ENCODE results near the gene SCAP. TPM values are rescaled to one million over a fixed set of nuclear protein-coding genes. Genes with fewer than 3 reads are reported as not detected.

SCAP gene
- polyA plus RNA-seq, 1 of the 3 experiments (the other 2 are of a cell fraction): 28.0 TPM

DNA sequence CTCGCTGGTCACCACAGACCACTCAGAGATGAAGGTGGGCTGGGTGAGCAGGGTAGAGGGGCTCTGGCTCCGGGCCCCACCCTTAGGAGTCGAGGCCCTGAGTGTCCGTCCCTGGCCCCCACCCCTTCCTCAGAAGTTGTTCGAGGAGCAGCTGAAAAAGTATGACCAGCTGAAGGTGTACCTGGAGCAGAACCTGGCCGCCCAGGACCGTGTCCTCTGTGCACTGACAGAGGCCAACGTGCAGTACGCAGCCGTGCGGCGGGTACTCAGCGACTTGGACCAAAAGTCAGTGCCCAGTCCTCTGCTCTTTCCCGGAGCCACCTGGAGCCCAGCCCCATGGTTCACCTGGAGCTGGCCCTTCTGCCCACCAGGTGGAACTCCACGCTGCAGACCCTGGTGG is 66.5 kb downstream of the SCAP start:
- Histone ChIP-seq H3K36me3 (replicated peaks in 1 of 2; ENCODE audit: control insufficient read depth in 1 of 2, insufficient read depth in 2 of 2, low read length in 1 of 2) (peaks cover 0 to 68% of the 10 kb centered on the region in 2 experiments), H3K4me1 (ENCODE audit: control insufficient read depth in 1 of 2, insufficient read depth in 2 of 2, low read depth in 1 of 2, low read length in 1 of 2) (peaks cover 0 to 16% of the 10 kb centered on the region in 2 experiments; a peak in 1 of 4 replicates), H3K4me3 (ENCODE audit: low read depth in 2 of 2, low read length in 1 of 2) (no peak overlapping the region), H3K4me2 (no peak overlapping the region), H4K20me1 (ENCODE audit: insufficient read depth) (peaks cover 11% of the 10 kb centered on the region; the same call in 1 of the 2 replicates), H3K9me3 (no peaks in the 10 kb centered on the region), H2AFZ (ENCODE audit: low read depth) (no peak overlapping the region), H3K27ac (ENCODE audit: low read depth in 2 of 2, low read length in 1 of 2) (no peak overlapping the region), H3K27me3 (ENCODE audit: insufficient read depth) (no peaks in the 10 kb centered on the region), H3K9ac (no peak overlapping the region), H3K9me2 (no peaks in the 10 kb centered on the region), H3K79me2 (ENCODE audit: insufficient read depth) (peaks cover 13% of the 10 kb centered on the region; the same call in 1 of the 2 replicates), H3F3A (replicated peaks; ENCODE audit: insufficient read depth) (no peaks in the 10 kb centered on the region)
- WGBS (ENCODE audit: low lambda C conversion rate): 96% methylated on average over 12 of the region's 15 CpGs
- CTCF ChIA-PET: interaction anchor here (7.1 kb wide), 1 partner anchor 11 kb away, joined by 48 read pairs; no protein-coding TSS in a partner anchor
- POLR2A ChIA-PET: interaction anchor here (1.2 kb wide), 1 partner anchor 29 kb away, joined by 3 read pairs; the partner anchor contains the start of gene PTPN23
- DNase-seq: no peak
- TF ChIP-seq FOSL2 (IDR thresholded peaks at IDR 0.05; ENCODE audit: borderline replicate concordance, low read depth): no peak
- no peak for TF ChIP-seq RAD21 (IDR thresholded peaks at IDR 0.05; ENCODE audit: low read length)
- TF ChIP-seq TCF12 (IDR thresholded peaks at IDR 0.05): no peak
- no peak for TF ChIP-seq EP300 (IDR thresholded peaks at IDR 0.05; ENCODE audit: borderline replicate concordance in 1 of 2, low read depth in 1 of 2, low read length in 1 of 2)
- TF ChIP-seq, protein P1, sequence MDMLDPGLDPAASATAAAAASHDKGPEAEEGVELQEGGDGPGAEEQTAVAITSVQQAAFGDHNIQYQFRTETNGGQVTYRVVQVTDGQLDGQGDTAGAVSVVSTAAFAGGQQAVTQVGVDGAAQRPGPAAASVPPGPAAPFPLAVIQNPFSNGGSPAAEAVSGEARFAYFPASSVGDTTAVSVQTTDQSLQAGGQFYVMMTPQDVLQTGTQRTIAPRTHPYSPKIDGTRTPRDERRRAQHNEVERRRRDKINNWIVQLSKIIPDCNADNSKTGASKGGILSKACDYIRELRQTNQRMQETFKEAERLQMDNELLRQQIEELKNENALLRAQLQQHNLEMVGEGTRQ (IDR thresholded peaks at IDR 0.05; ENCODE audit: borderline replicate concordance, low read depth, low read length): no peak
- no peak for TF ChIP-seq TAF1 (IDR thresholded peaks at IDR 0.05; ENCODE audit: borderline replicate concordance, low read depth, low read length)
- TF ChIP-seq FOXM1 (IDR thresholded peaks at IDR 0.05; ENCODE audit: low read depth): no peak
- TF ChIP-seq, protein P2, sequence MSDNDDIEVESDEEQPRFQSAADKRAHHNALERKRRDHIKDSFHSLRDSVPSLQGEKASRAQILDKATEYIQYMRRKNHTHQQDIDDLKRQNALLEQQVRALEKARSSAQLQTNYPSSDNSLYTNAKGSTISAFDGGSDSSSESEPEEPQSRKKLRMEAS (IDR thresholded peaks at IDR 0.05; ENCODE audit: low read depth): no peak
- TF ChIP-seq, protein P3, sequence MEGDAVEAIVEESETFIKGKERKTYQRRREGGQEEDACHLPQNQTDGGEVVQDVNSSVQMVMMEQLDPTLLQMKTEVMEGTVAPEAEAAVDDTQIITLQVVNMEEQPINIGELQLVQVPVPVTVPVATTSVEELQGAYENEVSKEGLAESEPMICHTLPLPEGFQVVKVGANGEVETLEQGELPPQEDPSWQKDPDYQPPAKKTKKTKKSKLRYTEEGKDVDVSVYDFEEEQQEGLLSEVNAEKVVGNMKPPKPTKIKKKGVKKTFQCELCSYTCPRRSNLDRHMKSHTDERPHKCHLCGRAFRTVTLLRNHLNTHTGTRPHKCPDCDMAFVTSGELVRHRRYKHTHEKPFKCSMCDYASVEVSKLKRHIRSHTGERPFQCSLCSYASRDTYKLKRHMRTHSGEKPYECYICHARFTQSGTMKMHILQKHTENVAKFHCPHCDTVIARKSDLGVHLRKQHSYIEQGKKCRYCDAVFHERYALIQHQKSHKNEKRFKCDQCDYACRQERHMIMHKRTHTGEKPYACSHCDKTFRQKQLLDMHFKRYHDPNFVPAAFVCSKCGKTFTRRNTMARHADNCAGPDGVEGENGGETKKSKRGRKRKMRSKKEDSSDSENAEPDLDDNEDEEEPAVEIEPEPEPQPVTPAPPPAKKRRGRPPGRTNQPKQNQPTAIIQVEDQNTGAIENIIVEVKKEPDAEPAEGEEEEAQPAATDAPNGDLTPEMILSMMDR (IDR thresholded peaks at IDR 0.05): no peak
- no peak for TF ChIP-seq FOXJ3 (CRISPR knock-in tag; IDR thresholded peaks at IDR 0.05)
- TF ChIP-seq ELF1 (IDR thresholded peaks at IDR 0.05): no peak
- no peak for TF ChIP-seq POLR2AphosphoS5 (IDR thresholded peaks at IDR 0.05; ENCODE audit: low read depth, low read length)

DNA sequence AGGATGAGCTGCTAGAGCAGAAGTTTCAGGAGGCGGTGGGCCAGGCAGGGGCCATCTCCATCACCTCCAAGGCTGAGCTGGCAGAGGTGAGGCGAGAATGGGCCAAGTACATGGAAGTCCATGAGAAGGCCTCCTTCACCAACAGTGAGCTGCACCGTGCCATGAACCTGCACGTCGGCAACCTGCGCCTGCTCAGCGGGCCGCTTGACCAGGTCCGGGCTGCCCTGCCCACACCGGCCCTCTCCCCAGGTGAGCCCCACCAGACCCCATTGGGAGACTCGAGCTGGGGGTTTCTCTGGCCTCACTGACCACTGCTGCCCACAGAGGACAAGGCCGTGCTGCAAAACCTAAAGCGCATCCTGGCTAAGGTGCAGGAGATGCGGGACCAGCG is 66.9 kb downstream of the SCAP start:
- no peaks in the 10 kb centered on the region for H3F3A ChIP-seq (replicated peaks; ENCODE audit: insufficient read depth)
- peaks cover 14% of the 10 kb centered on the region; the same call in 1 of the 2 replicates for H4K20me1 ChIP-seq (ENCODE audit: insufficient read depth)
- peaks cover 0 to 63% of the 10 kb centered on the region in 2 experiments for H3K36me3 ChIP-seq (replicated peaks in 1 of 2; ENCODE audit: control insufficient read depth in 1 of 2, insufficient read depth in 2 of 2, low read length in 1 of 2)
- DNase-seq: no peak
- no peak overlapping the region for H3K4me2 ChIP-seq
- no peaks in the 10 kb centered on the region for H3K9me3 ChIP-seq
- no peak overlapping the region; a peak in 1 of 4 replicates for H3K27ac ChIP-seq (ENCODE audit: low read depth in 2 of 2, low read length in 1 of 2)
- H3K4me1 ChIP-seq (ENCODE audit: control insufficient read depth in 1 of 2, insufficient read depth in 2 of 2, low read depth in 1 of 2, low read length in 1 of 2): peaks cover 0 to 16% of the 10 kb centered on the region in 2 experiments; a peak in 1 of 4 replicates
- ChIA-PET CTCF (interaction anchor here (7.1 kb wide), 1 partner anchor 12 kb away, joined by 48 read pairs; no protein-coding TSS in a partner anchor), POLR2A (no interaction called here)
- WGBS (ENCODE audit: low lambda C conversion rate): 95% methylated on average over 14 of the region's 15 CpGs
- no peaks in the 10 kb centered on the region for H3K9me2 ChIP-seq
- TF ChIP-seq YY1 (IDR thresholded peaks at IDR 0.05; ENCODE audit: low read depth): no peak
- no peak for TF ChIP-seq SMC3 (IDR thresholded peaks at IDR 0.05; ENCODE audit: low read depth, low read length)
- no peak for TF ChIP-seq RXRA (IDR thresholded peaks at IDR 0.05; ENCODE audit: borderline replicate concordance, low read depth)
- TF ChIP-seq, protein P4, sequence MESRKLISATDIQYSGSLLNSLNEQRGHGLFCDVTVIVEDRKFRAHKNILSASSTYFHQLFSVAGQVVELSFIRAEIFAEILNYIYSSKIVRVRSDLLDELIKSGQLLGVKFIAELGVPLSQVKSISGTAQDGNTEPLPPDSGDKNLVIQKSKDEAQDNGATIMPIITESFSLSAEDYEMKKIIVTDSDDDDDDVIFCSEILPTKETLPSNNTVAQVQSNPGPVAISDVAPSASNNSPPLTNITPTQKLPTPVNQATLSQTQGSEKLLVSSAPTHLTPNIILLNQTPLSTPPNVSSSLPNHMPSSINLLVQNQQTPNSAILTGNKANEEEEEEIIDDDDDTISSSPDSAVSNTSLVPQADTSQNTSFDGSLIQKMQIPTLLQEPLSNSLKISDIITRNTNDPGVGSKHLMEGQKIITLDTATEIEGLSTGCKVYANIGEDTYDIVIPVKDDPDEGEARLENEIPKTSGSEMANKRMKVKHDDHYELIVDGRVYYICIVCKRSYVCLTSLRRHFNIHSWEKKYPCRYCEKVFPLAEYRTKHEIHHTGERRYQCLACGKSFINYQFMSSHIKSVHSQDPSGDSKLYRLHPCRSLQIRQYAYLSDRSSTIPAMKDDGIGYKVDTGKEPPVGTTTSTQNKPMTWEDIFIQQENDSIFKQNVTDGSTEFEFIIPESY (IDR thresholded peaks at IDR 0.05; ENCODE audit: borderline replicate concordance, low read depth): no peak
- no peak for TF ChIP-seq MXI1 (IDR thresholded peaks at IDR 0.05; ENCODE audit: low read depth, low read length)
- TF ChIP-seq, protein P5, sequence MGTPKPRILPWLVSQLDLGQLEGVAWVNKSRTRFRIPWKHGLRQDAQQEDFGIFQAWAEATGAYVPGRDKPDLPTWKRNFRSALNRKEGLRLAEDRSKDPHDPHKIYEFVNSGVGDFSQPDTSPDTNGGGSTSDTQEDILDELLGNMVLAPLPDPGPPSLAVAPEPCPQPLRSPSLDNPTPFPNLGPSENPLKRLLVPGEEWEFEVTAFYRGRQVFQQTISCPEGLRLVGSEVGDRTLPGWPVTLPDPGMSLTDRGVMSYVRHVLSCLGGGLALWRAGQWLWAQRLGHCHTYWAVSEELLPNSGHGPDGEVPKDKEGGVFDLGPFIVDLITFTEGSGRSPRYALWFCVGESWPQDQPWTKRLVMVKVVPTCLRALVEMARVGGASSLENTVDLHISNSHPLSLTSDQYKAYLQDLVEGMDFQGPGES (IDR thresholded peaks at IDR 0.05; ENCODE audit: low read depth, low read length): no peak
- H3K27me3 ChIP-seq (ENCODE audit: insufficient read depth): no peaks in the 10 kb centered on the region
- H3K4me3 ChIP-seq (ENCODE audit: low read depth in 2 of 2, low read length in 1 of 2): no peak overlapping the region
- H2AFZ ChIP-seq (ENCODE audit: low read depth): no peak overlapping the region
- H3K9ac ChIP-seq: no peak overlapping the region
- peaks cover 17% of the 10 kb centered on the region; the same call in 1 of the 2 replicates for H3K79me2 ChIP-seq (ENCODE audit: insufficient read depth)

All from SK-N-SH (cell line).